ENCODE measurements around the gene ZNF628.

Gene ZNF628

DNA sequence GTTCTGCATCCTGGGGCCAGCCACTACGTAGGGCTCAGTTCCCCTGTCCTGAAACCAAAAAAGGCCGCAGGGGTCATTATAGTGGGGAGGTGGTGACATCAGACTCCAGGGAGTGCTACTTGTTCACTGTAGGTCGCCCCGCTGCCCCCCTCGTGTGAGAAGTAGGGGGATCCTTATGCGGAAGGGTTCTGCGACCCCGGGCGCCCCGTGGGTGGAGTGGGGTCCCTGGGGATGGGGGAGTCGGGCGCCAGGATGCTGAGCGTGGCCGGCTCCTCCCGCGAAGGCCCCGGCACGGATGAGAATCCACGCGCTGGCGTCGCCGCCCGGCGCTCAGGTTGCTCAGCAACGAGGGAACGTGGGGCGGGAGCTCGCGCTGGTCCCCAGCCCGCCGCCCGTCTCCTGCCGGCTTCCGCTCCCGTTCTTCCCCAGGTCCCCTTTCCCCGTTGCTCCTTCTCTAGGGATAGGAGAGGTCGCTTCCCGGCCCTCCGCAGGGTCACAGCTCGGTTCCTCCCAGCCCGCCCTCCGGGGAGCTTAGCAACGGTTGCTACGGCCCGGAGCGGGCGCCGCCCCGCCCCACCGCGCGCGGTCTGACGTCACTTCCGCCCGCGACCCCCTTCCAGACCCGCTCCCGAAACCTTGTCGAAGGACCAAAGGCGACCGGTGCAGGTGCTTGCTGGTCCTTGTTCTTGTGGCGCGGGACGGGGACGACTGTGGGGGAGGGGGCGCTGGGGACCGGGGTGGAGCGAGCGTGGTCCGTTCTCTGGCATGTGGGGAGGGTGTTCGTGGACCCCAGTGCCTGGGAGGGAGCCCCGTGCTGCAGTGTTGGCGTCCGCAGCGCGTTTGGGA, 8.4 kb downstream of the ZNF628 start, which contains the start of gene NAT14:
TSS of gene NAT14 (plus strand) at position 596 of the 846 bp plus-strand sequence. CDS start 521 bp downstream, outside the sequence.
- DNase-seq (ENCODE audit: low read depth) = no peak

DNA sequence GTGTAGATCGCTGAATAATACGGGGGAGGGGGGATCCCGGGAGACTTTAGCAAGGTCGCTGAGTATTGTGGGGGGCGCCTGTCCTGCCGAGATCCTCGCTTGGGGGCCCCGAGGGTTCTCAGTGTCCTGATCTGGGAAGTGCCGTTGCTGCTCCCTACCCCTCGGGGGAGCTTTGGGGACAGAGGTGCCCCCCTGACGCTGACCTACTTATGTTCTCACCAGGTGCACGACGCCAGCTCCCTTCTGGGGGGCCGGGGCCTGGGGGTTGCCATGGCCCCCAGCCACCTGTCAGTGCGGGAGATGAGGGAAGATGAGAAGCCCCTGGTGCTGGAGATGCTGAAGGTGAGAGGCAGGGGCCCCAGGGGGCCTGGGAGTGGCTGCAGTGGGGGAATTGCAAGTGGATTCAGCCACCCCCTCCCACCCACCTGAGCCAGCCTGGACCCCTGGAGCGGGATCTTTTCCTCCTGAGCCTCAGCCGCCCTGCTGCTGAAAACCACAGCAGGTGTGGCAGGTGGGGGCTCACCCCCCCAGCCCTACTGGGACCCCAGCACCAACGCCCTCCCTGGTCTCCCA, 9.1 kb downstream of the ZNF628 start:
- DNase-seq (ENCODE audit: low read depth) = no peak
- H3K4me3 ChIP-seq (ENCODE audit: control insufficient read depth, low read depth, low read length) = peak overlapping the region; percentile 65
- TF ChIP-seq, protein P1, sequence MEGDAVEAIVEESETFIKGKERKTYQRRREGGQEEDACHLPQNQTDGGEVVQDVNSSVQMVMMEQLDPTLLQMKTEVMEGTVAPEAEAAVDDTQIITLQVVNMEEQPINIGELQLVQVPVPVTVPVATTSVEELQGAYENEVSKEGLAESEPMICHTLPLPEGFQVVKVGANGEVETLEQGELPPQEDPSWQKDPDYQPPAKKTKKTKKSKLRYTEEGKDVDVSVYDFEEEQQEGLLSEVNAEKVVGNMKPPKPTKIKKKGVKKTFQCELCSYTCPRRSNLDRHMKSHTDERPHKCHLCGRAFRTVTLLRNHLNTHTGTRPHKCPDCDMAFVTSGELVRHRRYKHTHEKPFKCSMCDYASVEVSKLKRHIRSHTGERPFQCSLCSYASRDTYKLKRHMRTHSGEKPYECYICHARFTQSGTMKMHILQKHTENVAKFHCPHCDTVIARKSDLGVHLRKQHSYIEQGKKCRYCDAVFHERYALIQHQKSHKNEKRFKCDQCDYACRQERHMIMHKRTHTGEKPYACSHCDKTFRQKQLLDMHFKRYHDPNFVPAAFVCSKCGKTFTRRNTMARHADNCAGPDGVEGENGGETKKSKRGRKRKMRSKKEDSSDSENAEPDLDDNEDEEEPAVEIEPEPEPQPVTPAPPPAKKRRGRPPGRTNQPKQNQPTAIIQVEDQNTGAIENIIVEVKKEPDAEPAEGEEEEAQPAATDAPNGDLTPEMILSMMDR (IDR thresholded peaks at IDR 0.05; ENCODE audit: control insufficient read depth, insufficient read depth, low read depth, low read length, missing control alignments) = no peak

More for the DNA sequence above, 8.4 kb downstream of the ZNF628 start, which contains the start of gene NAT14:
- TF ChIP-seq, protein P1 (IDR thresholded peaks at IDR 0.05; ENCODE audit: control insufficient read depth, insufficient read depth, low read depth, low read length, missing control alignments) = no peak
- peak within 1 kb of the TSS; percentile 65 for H3K4me3 ChIP-seq (ENCODE audit: control insufficient read depth, low read depth, low read length)

DNA sequence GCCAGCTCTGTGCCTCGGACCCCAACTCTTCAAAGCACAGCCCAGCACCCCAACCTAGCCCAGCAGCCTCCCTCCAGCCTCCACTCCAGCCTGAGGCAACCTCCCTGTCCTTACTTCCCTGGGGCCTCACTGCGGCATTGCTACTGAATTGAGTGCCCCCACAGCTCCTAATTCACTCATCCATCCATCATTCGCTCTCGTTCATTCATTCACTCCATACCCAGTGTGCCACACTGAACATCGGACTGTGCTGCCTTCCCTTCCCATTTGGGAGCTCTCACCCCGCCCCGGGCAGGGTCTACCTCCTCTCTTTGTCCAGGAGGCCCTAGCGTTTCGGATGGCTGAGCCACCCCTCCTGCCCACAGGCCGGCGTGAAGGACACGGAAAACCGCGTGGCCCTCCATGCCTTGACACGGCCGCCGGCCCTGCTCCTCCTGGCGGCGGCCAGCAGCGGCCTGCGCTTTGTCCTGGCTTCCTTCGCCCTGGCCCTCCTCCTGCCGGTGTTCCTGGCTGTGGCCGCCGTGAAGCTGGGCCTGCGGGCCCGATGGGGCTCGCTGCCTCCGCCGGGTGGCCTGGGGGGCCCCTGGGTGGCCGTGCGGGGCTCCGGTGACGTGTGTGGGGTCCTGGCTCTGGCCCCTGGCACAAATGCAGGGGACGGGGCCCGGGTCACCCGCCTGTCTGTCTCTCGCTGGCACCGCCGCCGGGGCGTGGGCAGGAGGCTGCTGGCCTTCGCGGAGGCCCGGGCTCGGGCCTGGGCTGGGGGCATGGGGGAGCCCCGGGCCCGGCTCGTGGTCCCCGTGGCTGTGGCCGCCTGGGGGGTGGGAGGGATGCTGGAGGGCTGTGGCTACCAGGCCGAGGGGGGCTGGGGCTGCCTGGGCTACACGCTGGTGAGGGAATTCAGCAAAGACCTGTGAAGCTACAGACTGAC, 9.9 kb downstream of the ZNF628 start:
- TF ChIP-seq, protein P1 (IDR thresholded peaks at IDR 0.05; ENCODE audit: control insufficient read depth, insufficient read depth, low read depth, low read length, missing control alignments) = peak; percentile 64
- H3K4me3 ChIP-seq (ENCODE audit: control insufficient read depth, low read depth, low read length) = peak overlapping the region; percentile 65
- DNase-seq (ENCODE audit: low read depth) = no peak

DNA sequence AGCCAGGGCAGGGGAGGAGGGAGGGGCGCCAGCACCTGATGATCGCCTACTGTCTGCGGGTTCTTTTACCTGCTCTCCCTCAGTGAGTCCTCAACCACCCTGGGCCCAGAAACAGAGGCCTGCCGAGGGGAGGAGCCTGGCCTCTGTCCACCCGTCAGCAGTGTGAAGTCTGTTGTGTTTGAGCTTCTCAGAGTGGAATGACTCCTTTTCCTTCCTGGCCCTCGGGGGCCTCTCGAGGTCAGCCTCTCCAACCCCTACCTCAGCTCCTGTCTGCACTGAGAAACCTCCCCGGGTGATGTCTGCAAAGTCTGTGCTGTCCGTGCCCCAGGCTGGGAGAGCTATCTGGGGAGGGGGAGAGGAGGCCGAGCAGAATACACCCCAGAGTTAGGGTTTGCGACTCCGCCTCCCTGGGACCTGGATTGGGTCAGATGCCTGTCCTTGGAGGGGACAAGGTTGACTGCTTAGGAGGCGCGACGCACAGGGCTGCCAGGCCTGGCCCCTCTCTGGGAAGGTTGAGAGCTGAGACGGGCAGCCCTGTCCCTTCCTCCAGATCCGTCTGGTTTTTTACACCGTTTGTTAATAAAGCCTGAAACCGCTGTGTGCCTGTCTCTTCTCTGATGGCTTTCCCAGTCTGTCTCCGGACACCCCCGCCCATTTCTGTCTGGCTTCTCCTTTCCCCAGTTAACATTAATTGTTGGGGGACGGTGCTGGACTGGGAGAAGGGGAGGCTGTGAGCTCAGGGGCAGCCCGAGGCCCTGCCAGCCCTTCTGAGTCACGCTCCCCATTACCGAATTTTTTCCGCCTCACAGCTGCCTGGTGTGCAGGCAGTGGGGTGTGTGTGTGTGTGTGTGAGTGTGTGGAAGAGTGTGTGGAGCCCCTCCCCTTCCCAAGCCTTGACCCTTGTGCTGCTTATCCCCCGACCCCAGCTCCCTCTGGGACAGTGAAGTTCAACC, 10.8 kb downstream of the ZNF628 start:
- TF ChIP-seq, protein P1 (IDR thresholded peaks at IDR 0.05; ENCODE audit: control insufficient read depth, insufficient read depth, low read depth, low read length, missing control alignments) = no peak
- peak overlapping the region; percentile 21 for H3K4me3 ChIP-seq (ENCODE audit: control insufficient read depth, low read depth, low read length)
- DNase-seq (ENCODE audit: low read depth) = peak; percentile 93

DNA sequence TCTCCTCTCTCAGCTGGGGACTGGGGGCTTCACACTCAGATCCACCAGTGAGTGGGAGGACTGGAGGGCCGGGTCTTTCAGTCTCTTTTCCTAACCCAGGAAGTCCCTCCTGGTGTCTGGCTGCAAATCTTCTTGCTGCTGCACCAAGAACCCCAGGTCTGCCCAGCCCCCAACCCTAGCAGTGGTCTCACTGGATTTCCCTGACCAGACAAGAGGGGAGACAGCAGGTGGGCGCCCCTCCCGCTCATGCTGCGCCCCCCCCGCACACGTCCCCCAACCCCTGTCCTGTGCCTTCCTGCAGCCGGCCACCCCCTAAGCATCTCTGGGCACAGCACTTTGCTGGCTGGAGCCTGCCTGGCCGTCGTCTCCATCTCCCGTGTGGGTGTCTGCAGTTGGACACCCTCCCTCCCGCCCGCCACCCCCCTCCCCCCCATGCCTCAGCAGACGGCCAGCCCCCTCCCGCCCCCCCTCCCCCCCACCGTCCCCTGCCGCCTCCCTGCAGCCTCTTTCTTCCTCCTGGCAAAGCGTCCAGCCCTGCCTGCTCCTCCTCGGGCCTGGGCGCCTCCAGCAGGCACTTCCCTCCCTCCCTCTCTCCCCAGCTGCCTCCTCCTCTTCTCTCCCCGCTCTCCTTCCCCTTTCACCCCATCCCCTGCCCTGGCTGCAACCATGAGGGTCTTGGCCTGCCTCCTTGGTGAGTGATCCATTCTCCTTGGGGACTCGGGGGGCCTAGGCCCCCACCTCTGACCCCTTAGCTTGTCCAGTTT, 11.7 kb downstream of the ZNF628 start, which contains the start of gene SSC5D:
TSS of gene SSC5D (plus strand) at position 513 of the 764 bp plus-strand sequence. CDS start at position 667, 154 bp downstream.
- TF ChIP-seq, protein P1 (IDR thresholded peaks at IDR 0.05; ENCODE audit: control insufficient read depth, insufficient read depth, low read depth, low read length, missing control alignments) = no peak
- peak within 1 kb of the TSS; percentile 48 for H3K4me3 ChIP-seq (ENCODE audit: control insufficient read depth, low read depth, low read length)
- no peak for DNase-seq (ENCODE audit: low read depth)
